Measurements from ENCODE around the gene RUSC1. TPM values are rescaled to one million over a fixed set of nuclear protein-coding genes. Genes with fewer than 3 reads are reported as not detected.
A peak's percentile ranks its signal among the peaks of the same experiment; 100 is the strongest.

The RUSC1 gene
- total RNA-seq, 1 experiment from 2014 or later = 66.9 TPM

- H2AK5ac ChIP-seq (ENCODE audit: insufficient read length, low read length) = no peak overlapping the region
- peaks cover 10% of the 10 kb centered on the region for H3K23me2 ChIP-seq (ENCODE audit: insufficient read length, low read depth, low read length, poor library complexity, severe bottlenecking)
- peaks cover 5% of the 10 kb centered on the region for H3K79me1 ChIP-seq (ENCODE audit: insufficient read depth, low read depth, low read length, poor library complexity, severe bottlenecking)
- no peak overlapping the region for H3K56ac ChIP-seq (ENCODE audit: insufficient read length, low read depth, low read length)
- H3K4ac ChIP-seq (ENCODE audit: low read depth, low read length) = no peak overlapping the region
- H2BK5ac ChIP-seq (ENCODE audit: insufficient read length, low read length) = no peak overlapping the region
- no peak overlapping the region for H2AFZ ChIP-seq (ENCODE audit: low read length)
- Mint-ChIP-seq H3K36me3 (ENCODE audit: insufficient read depth in 1 of 3, low read depth in 3 of 3) (peaks cover 20 to 24% (median 22%) of the 10 kb centered on the region in 3 experiments; a peak in 6 of 7 replicates), H3K9me3 (no peaks in the 10 kb centered on the region), H3K27ac (peak overlapping the region in 2 of 3 experiments; percentile 12 to 99; a peak in 5 of 7 replicates), H3K4me3 (peak overlapping the region; percentile 95 to 98; a peak in 3 of 5 replicates), H3K4me1 (peaks cover 13 to 24% of the 10 kb centered on the region in 2 experiments), H3K27me3 (ENCODE audit: low read depth) (no peaks in the 10 kb centered on the region)
- no peak overlapping the region for H2BK12ac ChIP-seq (ENCODE audit: insufficient read length, low read depth, low read length)
- H2BK15ac ChIP-seq (ENCODE audit: low read depth, low read length) = no peak overlapping the region
- no peak overlapping the region for H3T11ph ChIP-seq (ENCODE audit: low read length)
- H4K91ac ChIP-seq (ENCODE audit: insufficient read length, low read depth, low read length) = no peak overlapping the region
- peaks cover 3% of the 10 kb centered on the region; the same call in 1 of the 2 replicates for H3K4me1 ChIP-seq (ENCODE audit: insufficient read depth, low read length)
- no peak overlapping the region for H3K9ac ChIP-seq (ENCODE audit: extremely low read depth, insufficient read length, low read length)
- DNase-seq = peak; percentile 61
- H3K27ac ChIP-seq (ENCODE audit: insufficient read length, low read depth, low read length) = no peak overlapping the region
- no peak overlapping the region for H4K5ac ChIP-seq (ENCODE audit: insufficient read length, low read depth, low read length)
- peak; percentile 76 for TF ChIP-seq CTCF (conservative IDR thresholded peaks at IDR 0.05)
- no peak overlapping the region for H3K18ac ChIP-seq (ENCODE audit: insufficient read length, low read depth, low read length)
- no peak overlapping the region for H3K23ac ChIP-seq (ENCODE audit: insufficient read length, low read depth, low read length)
- no CpG with 5 or more reads among the region's 6 CpGs for WGBS (ENCODE audit: extremely low coverage, insufficient read length, low lambda C conversion rate)
- H2BK120ac ChIP-seq (ENCODE audit: low read depth, low read length, poor library complexity, severe bottlenecking) = no peak overlapping the region
- H3K4me2 ChIP-seq (ENCODE audit: insufficient read depth, insufficient read length, low read length) = no peak overlapping the region
- H4K20me1 ChIP-seq (ENCODE audit: control insufficient read depth, insufficient read depth, insufficient read length) = no peaks in the 10 kb centered on the region
- H3K79me2 ChIP-seq (ENCODE audit: insufficient read depth, low read length) = peaks cover 9% of the 10 kb centered on the region; the same call in 1 of the 2 replicates
- H2BK20ac ChIP-seq (ENCODE audit: low read depth, low read length, poor library complexity, severe bottlenecking) = no peak overlapping the region
- no peaks in the 10 kb centered on the region for H3K27me3 ChIP-seq (ENCODE audit: insufficient read depth, low read length)
- H3K9me3 ChIP-seq (ENCODE audit: control insufficient read depth, low read depth, low read length) = no peaks in the 10 kb centered on the region
- H3K14ac ChIP-seq (ENCODE audit: insufficient read depth, low read length) = no peak overlapping the region
- H4K8ac ChIP-seq (replicated peaks; ENCODE audit: insufficient read length, low read depth, low read length) = no peak overlapping the region
These were observed 13.4 kb upstream of the RUSC1 start for GRCh38 chr1:155307247-155307740.
